GM12875 (cell line): ENCODE results near the gene LY6G5C.

Source experiments
- H3K4me3 ChIP-seq: one replicate; pipeline ENCODE4 v1.5.1; 2011; ENCODE audit warnings: low read depth, low read length, control low read depth
- TF ChIP-seq, protein P1 (sequence below): IDR thresholded peaks from 2 replicates; pipeline ENCODE4 v1.5.1; 2011; ENCODE audit warnings: low read depth, mild to moderate bottlenecking, control low read depth, inconsistent platforms, low read length, moderate library complexity, borderline replicate concordance; ENCODE audit not compliant: insufficient read depth

Gene LY6G5C

DNA sequence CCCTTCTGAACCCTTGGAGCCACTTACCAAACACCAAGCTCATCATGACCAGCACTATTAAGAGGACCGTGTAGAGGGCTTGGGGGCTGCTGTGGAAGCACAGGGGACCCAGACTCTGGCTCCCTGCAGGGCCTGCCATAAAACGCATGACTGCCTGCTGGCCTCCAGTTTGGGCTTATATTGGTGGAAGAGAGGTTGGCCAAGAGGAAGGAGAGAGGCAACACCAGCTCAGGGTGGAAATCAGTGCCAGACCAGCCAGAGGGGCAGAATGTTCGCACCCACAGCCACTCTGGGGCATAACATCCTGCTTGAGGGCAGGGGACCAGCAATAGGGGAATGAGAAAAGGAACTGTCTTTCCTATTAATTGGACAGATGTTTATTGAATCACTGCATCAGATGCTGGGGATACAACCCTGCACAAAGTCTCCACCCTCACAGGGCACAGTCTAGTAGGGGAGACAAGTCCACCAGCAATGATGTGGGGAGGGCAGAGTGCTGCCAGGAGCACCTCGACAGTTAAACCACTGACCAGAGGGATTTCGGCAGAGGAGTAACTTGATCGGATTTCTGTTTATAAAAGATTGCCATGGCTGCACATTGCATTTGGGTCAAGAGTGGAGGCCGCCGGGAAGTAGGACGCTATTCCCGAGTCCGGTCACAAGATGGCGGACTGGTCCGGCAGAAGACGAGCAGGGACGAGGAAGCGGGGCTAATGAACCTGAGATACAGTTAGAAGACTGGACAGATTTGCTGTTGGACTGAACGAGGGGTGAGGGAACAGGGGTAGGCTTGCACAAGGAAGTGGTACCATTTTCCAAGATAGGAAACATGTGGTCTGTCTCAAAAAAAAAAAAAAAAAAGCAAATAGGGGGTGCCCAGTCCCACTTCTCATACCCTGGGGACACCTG lies at the start of gene LY6G5C:
LY6G5C (minus strand) TSS at position 842 of the 909 bp plus-strand sequence; CDS start at position 148, 694 bp downstream.
- TF ChIP-seq, protein P1, sequence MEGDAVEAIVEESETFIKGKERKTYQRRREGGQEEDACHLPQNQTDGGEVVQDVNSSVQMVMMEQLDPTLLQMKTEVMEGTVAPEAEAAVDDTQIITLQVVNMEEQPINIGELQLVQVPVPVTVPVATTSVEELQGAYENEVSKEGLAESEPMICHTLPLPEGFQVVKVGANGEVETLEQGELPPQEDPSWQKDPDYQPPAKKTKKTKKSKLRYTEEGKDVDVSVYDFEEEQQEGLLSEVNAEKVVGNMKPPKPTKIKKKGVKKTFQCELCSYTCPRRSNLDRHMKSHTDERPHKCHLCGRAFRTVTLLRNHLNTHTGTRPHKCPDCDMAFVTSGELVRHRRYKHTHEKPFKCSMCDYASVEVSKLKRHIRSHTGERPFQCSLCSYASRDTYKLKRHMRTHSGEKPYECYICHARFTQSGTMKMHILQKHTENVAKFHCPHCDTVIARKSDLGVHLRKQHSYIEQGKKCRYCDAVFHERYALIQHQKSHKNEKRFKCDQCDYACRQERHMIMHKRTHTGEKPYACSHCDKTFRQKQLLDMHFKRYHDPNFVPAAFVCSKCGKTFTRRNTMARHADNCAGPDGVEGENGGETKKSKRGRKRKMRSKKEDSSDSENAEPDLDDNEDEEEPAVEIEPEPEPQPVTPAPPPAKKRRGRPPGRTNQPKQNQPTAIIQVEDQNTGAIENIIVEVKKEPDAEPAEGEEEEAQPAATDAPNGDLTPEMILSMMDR = peak; percentile 70
- peak within 1 kb of the TSS; percentile 46 for H3K4me3 ChIP-seq

DNA sequence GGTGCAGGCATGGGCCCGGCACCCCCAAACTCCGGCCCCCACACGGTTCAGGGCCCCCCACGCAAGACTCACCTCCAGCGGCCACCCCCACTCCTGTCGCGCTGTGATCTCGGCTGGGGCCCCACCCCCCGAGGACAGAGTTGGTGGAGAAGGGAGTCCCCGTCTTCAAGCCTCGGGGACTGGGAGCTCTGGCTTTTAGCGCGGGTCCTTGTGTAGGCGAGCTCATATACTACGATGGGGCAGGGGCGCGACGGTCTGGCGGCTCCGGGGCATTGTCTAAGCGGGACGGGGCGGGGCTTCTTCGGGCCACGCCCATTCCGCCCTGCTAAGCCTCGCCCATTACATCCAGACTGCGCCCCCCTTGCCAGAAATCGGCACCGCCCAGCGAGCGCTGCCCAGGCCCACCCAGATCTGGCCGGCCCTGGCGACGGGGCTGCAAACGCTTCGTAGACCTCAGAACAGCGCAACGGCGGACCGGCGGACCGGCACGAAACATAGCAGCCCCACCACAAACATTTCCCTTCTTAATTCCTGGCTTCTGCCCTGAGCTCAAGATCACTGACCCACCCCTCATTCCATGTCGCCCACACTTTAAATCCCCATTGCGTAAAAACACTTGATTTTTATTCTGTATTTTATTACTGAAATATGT lies 49.2 kb upstream of the LY6G5C start:
- H3K4me3 ChIP-seq = peak overlapping the region; percentile 51
- TF ChIP-seq, protein P1 = no peak

GRCh38 chr6:31729515-31729978 lies 48.7 kb upstream of the LY6G5C start:
- TF ChIP-seq, protein P1 = no peak

DNA sequence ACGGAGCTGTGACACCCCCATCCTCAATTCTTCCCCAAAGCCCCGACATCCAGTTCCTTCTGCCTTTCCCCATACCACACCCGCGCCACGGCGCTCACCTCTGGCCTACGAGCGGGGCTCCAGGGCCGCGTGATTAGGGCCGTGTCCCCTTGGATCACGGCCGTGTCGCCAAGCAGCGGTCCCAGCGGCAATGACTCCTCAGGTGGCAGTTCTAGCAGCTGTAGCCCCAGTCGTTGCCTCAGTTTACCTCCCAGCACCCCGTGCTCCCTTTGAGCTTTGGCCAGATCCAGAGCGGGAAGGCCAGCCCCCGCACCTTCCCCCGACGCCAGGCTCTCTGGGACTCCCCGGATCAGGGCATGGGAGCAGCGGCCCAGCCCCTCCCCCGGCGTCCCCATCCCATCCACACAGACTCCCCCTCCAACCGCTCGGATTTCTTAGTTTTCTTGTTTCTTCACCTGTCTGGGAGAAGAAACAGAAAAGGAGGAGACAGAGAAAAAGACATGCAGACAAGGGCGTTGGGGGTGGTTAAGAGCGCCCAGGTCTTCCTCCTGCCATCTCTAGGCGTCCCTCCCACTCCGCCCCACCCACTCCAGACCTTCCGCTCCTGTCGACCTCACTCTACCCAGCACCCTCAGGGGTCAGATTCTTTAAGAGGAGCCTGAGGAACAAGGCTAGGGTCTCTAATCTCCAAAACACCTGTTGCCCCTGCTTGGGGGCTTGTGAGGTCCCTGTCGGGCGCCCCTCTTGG lies 48.1 kb upstream of the LY6G5C start, which contains the start of gene DDAH2:
DDAH2 (minus strand) TSS at position 533 of the 748 bp plus-strand sequence; CDS start at position 395, 138 bp downstream.
- TF ChIP-seq, protein P1 = peak; percentile 78
- H3K4me3 ChIP-seq = peak within 1 kb of the TSS; percentile 51

More at GRCh38 chr6:31729515-31729978, 48.7 kb upstream of the LY6G5C start:
- H3K4me3 ChIP-seq = peak overlapping the region; percentile 51

GRCh38 chr6:31727717-31728671 lies 47.1 kb upstream of the LY6G5C start:
- TF ChIP-seq, protein P1 = no peak
- no peak overlapping the region for H3K4me3 ChIP-seq
